ENCODE measurements around the gene MVK.

MVK gene

DNA sequence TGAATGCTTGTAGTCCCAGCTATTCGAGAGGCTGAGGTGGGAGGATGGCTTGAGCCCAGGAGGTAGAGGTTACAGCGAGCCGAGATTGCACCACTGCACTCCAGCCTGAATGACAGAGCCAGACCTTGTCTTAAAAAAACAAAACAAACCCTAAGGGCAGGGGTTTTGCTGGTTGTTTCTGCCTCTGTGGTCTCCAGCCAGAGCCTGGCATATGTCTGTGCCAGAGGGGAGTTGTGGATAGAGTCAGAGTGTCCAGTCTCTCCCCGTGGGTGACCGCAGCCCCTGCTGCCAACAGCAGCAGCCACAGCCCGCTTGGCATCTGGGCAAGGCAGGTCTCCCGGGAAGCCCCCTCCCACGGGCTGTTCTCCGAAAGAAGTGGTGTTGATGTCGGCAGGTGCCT is 37.6 kb downstream of the MVK start:
- no peak for DNase-seq

GRCh38 chr12:109612003-109612402 is 38.4 kb downstream of the MVK start:
- DNase-seq: no peak

DNA sequence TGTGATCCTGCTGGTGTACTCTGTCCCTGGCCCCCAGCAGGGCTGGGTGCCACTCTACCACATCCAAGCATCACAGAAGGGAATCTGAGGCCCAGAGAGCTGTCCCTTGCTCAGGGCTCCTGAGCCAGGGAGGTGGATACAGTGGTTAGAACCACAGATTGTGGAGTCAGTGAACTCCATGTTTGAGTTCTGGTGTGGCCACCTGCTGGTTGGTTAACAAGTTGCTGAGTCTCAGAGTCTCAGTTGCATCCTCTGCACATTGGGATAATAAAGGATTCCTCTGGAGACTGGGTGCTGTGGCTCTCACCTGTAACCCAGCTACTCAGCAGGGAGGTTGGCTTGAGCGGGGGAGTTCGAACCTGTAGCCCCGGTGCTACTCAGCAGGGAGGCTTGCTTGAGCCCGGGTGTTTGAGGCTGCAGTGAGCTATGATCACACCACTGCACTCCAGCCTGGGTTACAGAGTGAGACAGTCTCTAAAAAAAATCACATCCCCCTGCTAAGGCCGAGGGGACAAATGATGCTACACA is 39.4 kb downstream of the MVK start:
- no peak for DNase-seq

- DNase-seq: no peak
Observed at GRCh38 chr12:109613649-109614455, 40.3 kb downstream of the MVK start.

DNA sequence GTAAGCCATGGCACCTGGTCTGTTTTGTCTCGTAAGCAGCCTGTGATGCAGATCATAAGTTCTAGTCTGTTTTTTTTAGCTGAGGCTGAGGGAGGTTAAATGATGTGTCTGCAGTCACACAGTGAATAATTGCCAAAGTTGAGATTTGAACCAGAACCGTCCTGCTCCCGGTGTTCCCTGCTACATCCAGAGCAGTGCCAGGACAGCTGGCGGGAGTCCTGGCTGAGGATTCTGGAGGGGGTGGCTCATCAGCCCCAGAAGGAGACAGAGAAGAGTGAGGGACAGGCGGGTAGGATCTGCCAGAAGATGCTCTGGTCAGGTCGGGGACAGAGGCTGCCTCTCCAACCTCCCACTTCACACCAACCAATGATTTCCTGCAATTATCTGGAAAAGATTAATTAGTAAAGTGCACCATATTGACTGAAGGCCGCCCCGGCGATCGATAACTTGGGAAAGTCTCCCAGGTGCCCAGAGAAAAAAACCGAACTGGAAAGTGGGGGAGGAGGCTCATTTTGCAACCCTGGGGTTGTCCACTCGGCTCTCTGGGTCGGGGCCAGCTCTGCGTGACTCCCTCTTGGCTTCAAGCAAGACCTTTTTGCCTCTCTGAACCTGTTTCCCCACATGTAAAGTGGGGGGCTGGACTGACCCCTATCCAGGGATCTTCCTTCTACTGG is 42.1 kb downstream of the MVK start:
- DNase-seq: no peak

- DNase-seq: no peak
Observed at GRCh38 chr12:109617491-109617890, 43.9 kb downstream of the MVK start.

DNA sequence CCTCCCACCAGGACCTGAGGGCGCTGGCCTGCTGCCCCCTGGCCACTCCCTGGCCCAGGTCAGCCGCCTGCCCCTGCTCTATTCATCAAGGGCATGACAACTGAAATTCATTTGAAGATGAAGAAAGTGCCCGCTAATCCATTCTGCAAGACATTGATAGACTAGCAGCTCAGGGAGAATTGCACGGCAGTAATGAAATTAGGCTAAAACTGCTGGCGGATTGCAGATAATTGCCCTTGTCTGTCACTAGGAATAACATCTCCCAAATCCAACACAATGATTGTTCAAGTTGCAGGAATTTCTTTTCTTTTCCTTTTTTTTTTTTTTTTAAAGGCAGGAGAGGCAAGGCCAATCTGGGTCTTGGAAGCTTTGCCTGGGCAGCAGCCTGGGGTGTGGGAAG is 44.5 kb downstream of the MVK start:
- DNase-seq: no peak

DNA sequence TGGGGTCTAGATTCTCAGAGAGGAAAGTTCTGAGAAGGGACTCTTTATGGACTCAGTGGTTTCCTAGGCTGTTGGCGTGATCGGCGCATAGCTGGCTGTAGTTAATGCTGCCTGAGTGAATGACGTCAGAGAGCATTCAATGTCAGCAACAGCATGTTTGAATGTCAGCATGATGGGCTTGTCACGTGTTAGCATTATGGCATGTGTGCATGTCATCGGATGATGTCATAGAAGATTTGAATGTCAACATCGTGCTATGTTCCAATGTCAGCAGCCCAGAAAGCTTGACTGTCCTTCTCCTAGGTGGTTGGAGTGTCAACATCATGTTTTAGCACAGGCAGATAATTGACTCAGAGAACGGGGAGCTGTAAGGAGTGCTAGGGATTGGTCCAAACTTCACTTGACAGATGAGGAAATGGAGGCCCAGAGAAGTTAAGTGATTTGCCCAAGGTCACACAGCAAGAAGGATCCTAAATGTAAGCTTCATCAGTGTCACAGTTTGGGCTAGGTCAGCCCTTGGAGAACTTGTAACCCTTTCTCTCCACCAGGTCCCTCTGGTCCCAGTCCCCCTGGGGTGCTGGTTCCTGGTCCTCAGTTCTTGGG is 45.5 kb downstream of the MVK start:
- DNase-seq: no peak

- no peak for DNase-seq
Observed at GRCh38 chr12:109621211-109621694, 47.7 kb downstream of the MVK start.

DNA sequence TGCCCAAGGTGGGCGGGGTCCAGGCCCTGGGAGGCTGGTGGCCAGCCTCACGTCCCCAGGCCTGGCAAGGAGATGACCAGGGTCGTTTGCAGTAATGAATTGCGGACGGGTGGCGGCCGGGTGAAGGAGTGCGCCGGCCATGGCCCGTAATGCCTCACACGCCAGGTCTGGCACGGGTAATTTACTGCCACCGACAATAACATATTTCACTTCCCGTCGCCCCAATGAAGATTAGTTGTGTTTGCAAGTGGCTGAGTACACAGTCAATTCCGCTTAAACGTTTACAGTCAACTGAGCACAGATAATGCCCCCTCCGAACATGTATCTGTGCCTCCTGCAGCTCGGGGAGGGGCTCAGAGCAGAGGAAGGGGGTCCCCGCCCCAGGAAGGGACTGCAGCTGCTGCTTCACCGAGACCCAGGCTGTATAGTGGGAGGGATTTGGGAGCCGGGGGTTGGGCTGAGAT is 48.3 kb downstream of the MVK start:
- DNase-seq: no peak

- no peak for DNase-seq
Observed at GRCh38 chr12:109624467-109624866, 50.9 kb downstream of the MVK start.

GRCh38 chr12:109625131-109625559 is 51.6 kb downstream of the MVK start:
- DNase-seq: no peak

- no peak for DNase-seq
Observed at GRCh38 chr12:109625749-109626377, 52.3 kb downstream of the MVK start.

GRCh38 chr12:109626378-109627115 is 53.0 kb downstream of the MVK start:
- no peak for DNase-seq

- no peak for DNase-seq
Observed at GRCh38 chr12:109627633-109628032, 54.0 kb downstream of the MVK start.

DNA sequence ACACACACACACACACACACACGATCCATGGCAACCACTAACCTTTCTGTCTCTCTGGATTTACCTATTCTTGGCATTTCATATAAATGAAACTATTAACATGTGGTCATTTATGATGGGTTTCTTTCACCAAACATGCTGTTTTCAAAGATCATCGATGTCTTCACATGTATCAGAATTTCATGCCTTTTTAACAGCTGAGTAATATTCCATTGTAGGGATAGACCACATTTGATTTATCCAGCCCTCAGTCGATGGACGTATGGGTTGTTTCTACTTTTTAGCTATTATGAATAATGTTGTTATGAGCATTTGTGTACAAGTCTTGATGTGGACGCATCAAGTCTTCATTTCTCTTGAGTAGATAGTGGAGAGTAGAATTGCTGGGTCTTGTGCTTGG is 56.5 kb downstream of the MVK start:
- DNase-seq: no peak

GRCh38 chr12:109630815-109631214 is 57.2 kb downstream of the MVK start:
- no peak for DNase-seq

DNA sequence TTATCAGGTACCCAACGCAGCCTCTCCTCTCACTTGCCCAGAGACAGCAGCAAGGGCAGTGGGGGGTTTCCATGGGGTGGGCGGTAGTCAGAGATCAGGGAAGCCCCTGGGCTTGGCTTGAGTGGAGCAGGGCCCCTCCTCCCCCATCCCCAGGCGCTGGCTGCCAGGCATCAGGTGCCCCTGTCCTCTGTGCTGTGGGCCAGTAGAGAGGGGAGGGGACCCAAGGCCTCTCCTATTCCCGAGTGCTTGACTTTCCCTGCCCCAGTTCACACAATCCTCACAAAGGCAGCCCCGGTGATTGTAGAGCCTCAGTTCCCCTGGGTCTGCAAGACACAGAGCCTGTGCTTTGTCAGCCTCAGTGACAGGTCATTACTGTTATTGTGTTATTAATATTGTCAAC is 57.7 kb downstream of the MVK start:
- no peak for DNase-seq

DNA sequence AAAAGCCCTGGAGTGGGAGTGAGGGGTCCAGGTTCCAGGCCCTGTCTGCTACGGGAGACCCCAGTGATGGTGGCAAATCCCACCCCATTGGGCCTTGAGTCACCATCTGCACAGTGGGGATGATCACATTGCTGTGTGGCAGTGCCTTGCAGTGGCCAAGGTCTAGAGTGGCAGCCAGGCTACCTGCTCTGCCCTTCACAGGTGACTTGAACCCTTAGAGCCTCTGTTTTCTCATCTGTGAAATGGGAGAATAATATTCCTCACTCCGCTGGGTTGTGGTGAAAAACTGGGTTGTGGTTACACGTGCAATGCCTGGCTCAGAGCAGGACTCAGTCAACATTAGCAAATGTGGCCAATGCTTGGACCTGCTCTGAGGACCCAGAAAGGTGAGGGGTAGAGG is 58.2 kb downstream of the MVK start:
- DNase-seq: no peak

- DNase-seq: no peak
Observed at GRCh38 chr12:109632342-109632741, 58.7 kb downstream of the MVK start.

DNA sequence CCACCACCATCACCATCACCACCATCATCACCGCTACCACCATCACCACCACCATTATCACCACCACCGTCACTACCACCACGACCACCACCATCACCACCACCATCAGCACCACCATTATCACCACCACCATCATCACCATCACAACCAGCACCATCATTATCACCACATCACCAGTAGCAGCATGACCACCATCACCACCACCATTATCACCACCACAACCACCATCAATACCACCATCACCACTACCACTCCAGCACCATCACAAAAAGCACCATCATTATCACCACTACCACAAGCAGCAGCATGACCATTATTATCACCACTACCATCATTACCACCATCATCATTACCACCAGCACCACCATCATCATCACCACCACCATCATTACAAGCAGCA is 62.1 kb downstream of the MVK start:
- no peak for DNase-seq

DNA sequence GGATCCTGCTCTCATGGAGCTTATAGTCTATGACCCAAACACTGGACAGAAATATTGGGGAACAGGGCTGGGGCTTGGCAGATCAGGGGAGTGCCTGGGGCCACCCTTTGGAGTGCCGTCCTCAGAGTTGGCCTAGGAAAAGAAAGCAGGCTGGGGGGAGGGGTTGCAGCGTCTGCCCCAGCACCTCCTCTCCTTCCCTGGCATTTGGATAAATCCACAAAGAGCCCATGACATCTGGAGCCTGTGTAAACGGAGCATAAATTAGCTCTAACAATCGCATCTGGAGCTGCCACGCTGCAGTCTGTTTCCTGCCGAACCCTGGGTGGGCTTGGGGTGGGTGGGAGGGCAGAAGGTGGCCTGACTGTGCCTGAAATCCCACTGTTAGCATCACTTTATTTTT is 63.8 kb downstream of the MVK start:
- no peak for DNase-seq

Measured in GDM1 (cell line).